Keratinocyte (primary cell): ENCODE data around the gene RRP9. TPM values are rescaled to one million over a fixed set of nuclear protein-coding genes. Genes with fewer than 3 reads are reported as not detected.

Source experiments
- DNase-seq: peaks from one replicate; pipeline ENCODE4 v3.0.0-alpha.2; 2011; ENCODE audit warnings: low read depth, missing footprints, low spot score
- FAIRE-seq: peaks from 2 replicates; lab custom pipeline; 2011; peaks lifted over from hg19 to GRCh38; lab: Jason Lieb, UNC
- H2AFZ ChIP-seq: 2 replicates; pipeline ENCODE4 v1.6.0; 2012; ENCODE audit warnings: low read length, control low read depth, inconsistent platforms; ENCODE audit not compliant: control insufficient read depth
- H3K27ac ChIP-seq: 2 replicates; pipeline ENCODE4 v1.5.1; 2011; ENCODE audit warnings: low read length; ENCODE audit not compliant: control insufficient read depth, insufficient read depth
- H3K27me3 ChIP-seq: 3 replicates; pipeline ENCODE4 v1.6.0; 2011; ENCODE audit warnings: low read length; ENCODE audit not compliant: control insufficient read depth, insufficient read depth; ENCODE audit errors: extremely low read depth
- H3K36me3 ChIP-seq, 2 experiments: 2 replicates in 1 of 2; 3 replicates in 1 of 2; pipeline ENCODE4 v1.5.1; 2011; ENCODE audit warnings: low read length in 2 of 2, mild to moderate bottlenecking in 1 of 2; ENCODE audit not compliant: control insufficient read depth in 2 of 2, insufficient read depth in 2 of 2; ENCODE audit errors: extremely low read depth in 1 of 2
- H3K4me1 ChIP-seq: 3 replicates; pipeline ENCODE4 v1.5.1; 2011; ENCODE audit warnings: low read length; ENCODE audit not compliant: control insufficient read depth, insufficient read depth; ENCODE audit errors: extremely low read depth
- H3K4me2 ChIP-seq: 3 replicates; pipeline ENCODE4 v1.6.0; 2011; ENCODE audit warnings: low read depth, low read length; ENCODE audit not compliant: control insufficient read depth, insufficient read depth; ENCODE audit errors: extremely low read depth
- H3K4me3 ChIP-seq, 3 experiments: fragments of 200-600 bp in 1 of 3; sonication (generic) in 1 of 3; 2 replicates in 2 of 3; 3 replicates in 1 of 3; pipeline ENCODE4 v1.5.1; 2011 to 2016; ENCODE audit warnings: low read length in 3 of 3, mild to moderate bottlenecking in 3 of 3, control low read depth in 2 of 3, inconsistent platforms in 1 of 3, low read depth in 1 of 3, mixed read lengths in 1 of 3, mixed run types in 1 of 3, moderate library complexity in 1 of 3; ENCODE audit not compliant: control insufficient read depth in 2 of 3, insufficient read depth in 2 of 3; ENCODE audit errors: extremely low read depth in 1 of 3
- H3K79me2 ChIP-seq: 2 replicates; pipeline ENCODE4 v1.6.0; 2012; ENCODE audit warnings: low read length; ENCODE audit not compliant: control insufficient read depth, insufficient read depth
- H3K9ac ChIP-seq: 3 replicates; pipeline ENCODE4 v1.6.0; 2011; ENCODE audit warnings: low read length; ENCODE audit not compliant: control insufficient read depth, insufficient read depth; ENCODE audit errors: extremely low read depth
- H3K9me1 ChIP-seq: 3 replicates; pipeline ENCODE4 v1.6.0; 2011; ENCODE audit warnings: low read length; ENCODE audit not compliant: control insufficient read depth, insufficient read depth; ENCODE audit errors: extremely low read depth
- H3K9me3 ChIP-seq: 2 replicates; pipeline ENCODE4 v1.5.1; 2012; ENCODE audit warnings: low read depth, low read length; ENCODE audit not compliant: control insufficient read depth
- H4K20me1 ChIP-seq: 3 replicates; pipeline ENCODE4 v1.6.0; 2011; ENCODE audit warnings: low read length; ENCODE audit not compliant: control insufficient read depth, insufficient read depth; ENCODE audit errors: extremely low read depth
- EZH2 ChIP-seq: IDR thresholded peaks from one replicate; pipeline ENCODE4 v1.6.1; 2012; ENCODE audit warnings: inconsistent platforms, mild to moderate bottlenecking, low read length, moderate library complexity
- dilution Hi-C: fragments of 300-500 bp; cut with MboI; formaldehyde crosslinking; loops from one replicate; pipeline ENCODE4 v1.7.0; 2020; ENCODE audit warnings: low sequenced_read_pairs; ENCODE audit not compliant: extremely low pct_ligation_motif_present
- polyA plus RNA-seq, 5 experiments: library from polyadenylated mRNA; depleted of rRNA in 3 of 5; stranded (reverse) in 3 of 5; stranded (forward) in 1 of 5; unstranded in 1 of 5; fragments of >200 nt; gene quantifications; 1 replicate in 1 of 5; 2 replicates in 3 of 5; 3 replicates in 1 of 5; pipeline versions ENCODE4 v1.2.1 to v1.2.3, GENCODE V29; 2011 to 2012; ENCODE audit warnings: missing spikeins in 2 of 5, low read depth in 1 of 5, low replicate concordance in 1 of 5
- TF ChIP-seq, protein P1 (sequence below), 3 experiments: IDR thresholded peaks in 1 of 3; conservative IDR thresholded peaks in 1 of 3; optimal IDR thresholded peaks in 1 of 3; 2 replicates in 2 of 3; 3 replicates in 1 of 3; pipeline versions ENCODE3 to v1.5.1; 2011; ENCODE audit warnings: low read length in 3 of 3, mild to moderate bottlenecking in 3 of 3, moderate library complexity in 2 of 3, control low read depth in 1 of 3, inconsistent platforms in 1 of 3; ENCODE audit not compliant: insufficient read depth in 2 of 3; ENCODE audit errors: extremely low read depth in 1 of 3

RRP9 gene
- polyA plus RNA-seq, 1 donor (not counting 4 experiments of a cell fraction or from before 2014, with no cell fraction given) = 21.8 TPM

DNA sequence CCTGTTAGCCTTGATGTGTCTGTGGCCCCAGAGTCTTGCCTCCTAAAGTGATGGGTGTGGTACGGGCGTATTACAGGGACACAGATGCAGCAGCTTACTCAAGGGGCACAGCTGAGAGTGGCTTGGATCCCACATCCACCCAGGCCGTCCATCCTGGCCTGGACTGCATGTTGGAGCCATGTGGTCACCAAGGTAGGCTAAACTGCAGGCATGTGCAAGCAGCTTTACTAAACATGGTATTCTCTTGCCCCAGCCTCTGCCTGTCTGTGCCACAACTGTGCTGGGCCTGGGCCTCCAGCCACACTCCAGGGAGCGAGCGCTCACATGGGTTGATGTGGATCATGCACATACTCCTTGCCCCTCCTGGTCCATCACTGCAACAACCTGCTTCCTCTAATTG lies 7.4 kb upstream of the RRP9 start:
- Histone ChIP-seq H3K4me3 (no peak overlapping the region), H3K9ac (no peak overlapping the region), H4K20me1 (no peaks in the 10 kb centered on the region), H3K27me3 (peaks cover 13% of the 10 kb centered on the region), H3K4me1 (no peaks in the 10 kb centered on the region), H3K9me3 (no peaks in the 10 kb centered on the region), H2AFZ (no peak overlapping the region), H3K27ac (no peak overlapping the region), H3K79me2 (no peaks in the 10 kb centered on the region), H3K4me2 (no peak overlapping the region), H3K9me1 (no peaks in the 10 kb centered on the region), H3K36me3 (peaks cover 0 to 1% of the 10 kb centered on the region in 2 experiments)
- dilution Hi-C loops = no loop called here
- no peak for FAIRE-seq
- no peak for DNase-seq
- TF ChIP-seq EZH2 = no peak
- TF ChIP-seq, protein P1, sequence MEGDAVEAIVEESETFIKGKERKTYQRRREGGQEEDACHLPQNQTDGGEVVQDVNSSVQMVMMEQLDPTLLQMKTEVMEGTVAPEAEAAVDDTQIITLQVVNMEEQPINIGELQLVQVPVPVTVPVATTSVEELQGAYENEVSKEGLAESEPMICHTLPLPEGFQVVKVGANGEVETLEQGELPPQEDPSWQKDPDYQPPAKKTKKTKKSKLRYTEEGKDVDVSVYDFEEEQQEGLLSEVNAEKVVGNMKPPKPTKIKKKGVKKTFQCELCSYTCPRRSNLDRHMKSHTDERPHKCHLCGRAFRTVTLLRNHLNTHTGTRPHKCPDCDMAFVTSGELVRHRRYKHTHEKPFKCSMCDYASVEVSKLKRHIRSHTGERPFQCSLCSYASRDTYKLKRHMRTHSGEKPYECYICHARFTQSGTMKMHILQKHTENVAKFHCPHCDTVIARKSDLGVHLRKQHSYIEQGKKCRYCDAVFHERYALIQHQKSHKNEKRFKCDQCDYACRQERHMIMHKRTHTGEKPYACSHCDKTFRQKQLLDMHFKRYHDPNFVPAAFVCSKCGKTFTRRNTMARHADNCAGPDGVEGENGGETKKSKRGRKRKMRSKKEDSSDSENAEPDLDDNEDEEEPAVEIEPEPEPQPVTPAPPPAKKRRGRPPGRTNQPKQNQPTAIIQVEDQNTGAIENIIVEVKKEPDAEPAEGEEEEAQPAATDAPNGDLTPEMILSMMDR (optimal IDR thresholded peaks at IDR 0.05 in 1 of 3, IDR thresholded peaks at IDR 0.05 in 1 of 3, conservative IDR thresholded peaks at IDR 0.05 in 1 of 3; ENCODE audit: extremely low read depth in 1 of 3, insufficient read depth in 2 of 3, low read length in 3 of 3) = no peak

DNA sequence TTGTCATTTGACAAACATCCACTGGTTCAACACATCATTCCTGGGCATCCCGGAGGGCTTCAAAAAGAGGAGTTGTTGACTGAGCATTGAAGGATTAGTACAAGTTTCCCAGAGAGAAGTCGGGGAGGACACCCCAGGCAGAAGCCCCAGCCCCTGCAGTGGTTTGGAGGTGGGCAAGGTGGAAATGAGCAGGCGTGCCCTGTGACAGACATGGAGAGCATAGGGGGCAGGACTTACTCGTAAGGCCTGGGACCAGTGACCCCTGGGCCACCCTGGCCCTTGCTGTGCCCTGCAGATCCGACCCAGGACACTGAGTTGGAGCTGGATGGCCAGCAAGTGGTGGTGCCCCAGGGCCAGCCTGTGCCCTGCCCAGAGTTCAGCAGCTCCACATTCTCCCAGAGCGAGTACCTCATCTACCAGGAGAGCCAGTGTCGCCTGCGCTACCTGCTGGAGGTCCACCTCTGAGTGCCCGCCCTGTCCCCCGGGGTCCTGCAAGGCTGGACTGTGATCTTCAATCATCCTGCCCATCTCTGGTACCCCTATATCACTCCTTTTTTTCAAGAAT lies 6.4 kb upstream of the RRP9 start:
- H3K27ac ChIP-seq = no peak overlapping the region
- DNase-seq (no peak), FAIRE-seq (no peak)
- H3K9ac ChIP-seq = no peak overlapping the region
- TF ChIP-seq, protein P1 (optimal IDR thresholded peaks at IDR 0.05 in 1 of 3, IDR thresholded peaks at IDR 0.05 in 1 of 3, conservative IDR thresholded peaks at IDR 0.05 in 1 of 3; ENCODE audit: extremely low read depth in 1 of 3, insufficient read depth in 2 of 3, low read length in 3 of 3) = no peak
- no peak for TF ChIP-seq EZH2
- no peaks in the 10 kb centered on the region for H3K79me2 ChIP-seq
- H3K9me3 ChIP-seq = no peaks in the 10 kb centered on the region
- no peaks in the 10 kb centered on the region for H4K20me1 ChIP-seq
- no peak overlapping the region for H3K4me2 ChIP-seq
- H3K36me3 ChIP-seq = peaks cover 0 to 1% of the 10 kb centered on the region in 2 experiments
- peaks cover 4% of the 10 kb centered on the region for H3K27me3 ChIP-seq
- no peak overlapping the region for H2AFZ ChIP-seq
- dilution Hi-C loops = no loop called here
- H3K4me1 ChIP-seq = peaks cover under 1% of the 10 kb centered on the region
- no peak overlapping the region for H3K4me3 ChIP-seq
- no peaks in the 10 kb centered on the region for H3K9me1 ChIP-seq
